LNCaP clone FGC (cell line): Measurements from ENCODE around the gene ALDH3B2.

Experiments
- DNase-seq: peaks from one replicate; pipeline ENCODE4 v3.0.0-alpha.2; 2011; ENCODE audit warnings: low read depth
- H3K4me3 ChIP-seq: 2 replicates; pipeline ENCODE4 v1.5.1; 2011; ENCODE audit warnings: mild to moderate bottlenecking, low read depth, low read length, control low read depth
- TF ChIP-seq, protein P1 (sequence below): IDR thresholded peaks from 2 replicates; pipeline ENCODE4 v1.5.1; 2012; ENCODE audit warnings: mild to moderate bottlenecking; ENCODE audit not compliant: control insufficient read depth, insufficient read depth; ENCODE audit errors: extremely low read depth

Gene ALDH3B2

DNA sequence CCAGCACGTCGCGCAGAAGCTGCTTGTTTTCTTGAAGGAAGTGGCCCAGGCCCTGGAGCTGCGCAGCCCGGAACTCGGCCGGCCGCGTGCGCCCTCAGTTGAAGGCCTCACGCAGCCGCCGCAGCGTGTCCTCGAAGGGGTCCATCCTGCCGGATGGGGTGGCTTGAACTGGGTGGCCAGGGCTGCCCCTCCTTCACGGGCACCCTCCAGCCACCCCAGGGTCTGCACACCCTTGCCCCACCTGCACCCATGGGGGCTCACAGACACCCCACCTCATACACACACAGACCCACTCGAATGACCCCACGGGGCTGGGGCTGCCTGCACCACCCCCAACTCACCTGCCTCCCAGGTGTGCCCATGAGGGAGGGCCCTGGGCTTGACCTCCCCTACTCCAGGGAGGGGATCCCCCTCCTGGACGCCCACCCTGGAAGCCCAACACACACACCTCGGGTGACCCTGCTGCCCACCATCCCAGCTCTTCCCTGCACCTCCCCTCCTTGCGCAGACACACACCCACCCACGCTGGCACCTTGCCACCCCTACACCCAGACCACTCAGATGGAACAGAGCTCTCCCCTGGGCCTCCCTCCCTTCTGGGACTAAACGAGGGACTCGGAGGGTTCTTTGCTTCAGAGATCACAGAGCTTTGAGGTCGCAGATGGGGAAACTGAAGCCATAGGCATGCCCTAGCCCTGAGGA lies 6.8 kb downstream of the ALDH3B2 start:
- no peak for DNase-seq
- TF ChIP-seq, protein P1, sequence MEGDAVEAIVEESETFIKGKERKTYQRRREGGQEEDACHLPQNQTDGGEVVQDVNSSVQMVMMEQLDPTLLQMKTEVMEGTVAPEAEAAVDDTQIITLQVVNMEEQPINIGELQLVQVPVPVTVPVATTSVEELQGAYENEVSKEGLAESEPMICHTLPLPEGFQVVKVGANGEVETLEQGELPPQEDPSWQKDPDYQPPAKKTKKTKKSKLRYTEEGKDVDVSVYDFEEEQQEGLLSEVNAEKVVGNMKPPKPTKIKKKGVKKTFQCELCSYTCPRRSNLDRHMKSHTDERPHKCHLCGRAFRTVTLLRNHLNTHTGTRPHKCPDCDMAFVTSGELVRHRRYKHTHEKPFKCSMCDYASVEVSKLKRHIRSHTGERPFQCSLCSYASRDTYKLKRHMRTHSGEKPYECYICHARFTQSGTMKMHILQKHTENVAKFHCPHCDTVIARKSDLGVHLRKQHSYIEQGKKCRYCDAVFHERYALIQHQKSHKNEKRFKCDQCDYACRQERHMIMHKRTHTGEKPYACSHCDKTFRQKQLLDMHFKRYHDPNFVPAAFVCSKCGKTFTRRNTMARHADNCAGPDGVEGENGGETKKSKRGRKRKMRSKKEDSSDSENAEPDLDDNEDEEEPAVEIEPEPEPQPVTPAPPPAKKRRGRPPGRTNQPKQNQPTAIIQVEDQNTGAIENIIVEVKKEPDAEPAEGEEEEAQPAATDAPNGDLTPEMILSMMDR, result no peak
- no peak overlapping the region for H3K4me3 ChIP-seq

DNA sequence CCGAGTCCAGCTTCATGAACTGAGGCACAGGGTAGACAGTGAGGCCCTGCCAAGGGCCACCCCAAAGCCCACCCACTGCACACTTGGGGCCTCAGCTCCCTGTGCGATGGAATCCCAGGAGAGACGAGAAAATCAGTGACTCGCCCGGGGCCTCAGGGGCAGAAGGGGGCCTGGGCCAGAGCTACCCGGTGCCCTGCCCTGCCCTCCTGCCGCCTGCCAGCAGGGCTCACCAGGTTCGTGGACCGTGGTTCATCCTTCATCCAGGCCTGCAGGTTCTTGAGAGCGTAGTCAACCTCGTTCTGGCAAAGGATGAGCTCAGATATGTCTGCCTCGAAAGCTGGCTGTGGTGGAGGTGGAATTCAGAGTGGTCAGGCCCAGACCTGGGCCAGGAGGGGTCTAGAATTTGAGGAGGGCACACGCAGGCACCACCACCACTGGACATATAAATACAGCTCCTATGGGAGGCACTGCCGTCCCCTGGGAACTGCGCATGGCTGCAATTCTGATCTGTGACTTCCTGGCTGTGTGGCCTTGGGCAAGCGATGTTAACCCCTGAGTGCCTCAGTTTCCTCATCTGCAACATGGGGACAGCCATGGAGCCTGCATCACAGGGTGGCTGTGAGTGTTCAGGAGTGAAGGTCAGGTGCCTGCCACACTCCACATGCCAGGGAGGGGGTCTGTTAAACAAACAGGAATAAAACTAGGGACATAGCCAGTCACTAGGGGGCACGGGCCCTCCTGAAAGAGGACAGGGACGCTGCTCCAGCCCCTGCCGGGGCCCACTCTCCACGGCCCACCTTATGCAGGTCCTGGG lies 7.5 kb downstream of the ALDH3B2 start:
- DNase-seq, result no peak
- TF ChIP-seq, protein P1, result no peak
- H3K4me3 ChIP-seq, result no peak overlapping the region

DNA sequence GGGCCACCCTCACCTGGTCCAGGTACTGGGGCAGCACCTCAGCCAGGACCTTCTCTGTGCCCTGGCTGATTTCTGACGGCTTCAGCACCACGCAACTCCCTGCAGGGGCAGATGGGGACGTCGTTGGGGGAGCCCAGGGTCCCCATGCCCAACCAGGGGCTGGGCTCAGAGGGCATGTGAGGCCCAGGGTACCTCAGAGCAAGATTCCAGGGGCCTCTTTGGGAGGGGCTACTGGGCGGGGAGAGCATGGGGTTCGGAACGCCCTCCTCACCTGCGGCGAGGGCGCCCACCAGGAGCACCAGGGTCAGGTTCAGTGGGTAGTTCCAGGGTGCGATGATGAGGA lies 8.1 kb downstream of the ALDH3B2 start:
- TF ChIP-seq, protein P1, result no peak
- no peak overlapping the region for H3K4me3 ChIP-seq
- DNase-seq, result no peak

DNA sequence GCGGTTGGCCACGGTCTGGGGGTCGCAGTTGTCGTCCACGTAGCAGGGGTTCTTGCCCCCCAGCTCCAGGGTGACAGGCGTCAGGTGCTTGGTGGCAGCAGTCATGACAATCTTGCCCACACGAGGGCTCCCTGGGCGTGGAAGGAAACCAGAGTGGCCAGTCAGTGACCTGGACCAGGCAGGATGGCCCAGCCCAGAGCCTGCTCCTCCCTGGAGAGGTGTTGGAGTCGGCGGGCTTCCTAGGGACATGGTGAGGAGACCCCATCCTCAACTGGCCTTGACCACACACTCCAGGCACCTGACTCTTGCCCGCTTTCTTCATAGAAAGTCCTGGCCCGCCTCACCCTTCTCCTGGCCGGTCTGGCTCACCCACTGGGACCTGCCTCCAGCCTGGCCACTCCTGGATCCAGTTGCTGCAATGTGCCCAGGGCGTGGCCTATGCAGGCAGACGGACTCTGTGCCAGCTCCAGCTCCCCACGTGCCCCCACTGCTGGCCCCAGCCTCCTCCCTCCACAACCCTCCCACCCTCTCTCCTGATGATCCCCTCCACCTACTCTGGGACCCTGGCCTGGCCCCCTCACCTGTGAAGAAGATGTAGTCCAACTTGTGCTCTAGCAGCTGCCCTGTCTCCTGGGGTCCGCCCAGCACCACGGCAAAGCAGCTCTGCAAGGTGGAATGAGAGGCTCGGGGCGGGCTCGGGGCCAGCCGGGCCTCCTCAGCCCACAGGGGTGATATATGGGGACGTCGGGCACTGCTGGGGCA lies 8.7 kb downstream of the ALDH3B2 start:
- TF ChIP-seq, protein P1, result peak; percentile 68
- H3K4me3 ChIP-seq, result no peak overlapping the region
- DNase-seq, result no peak

DNA sequence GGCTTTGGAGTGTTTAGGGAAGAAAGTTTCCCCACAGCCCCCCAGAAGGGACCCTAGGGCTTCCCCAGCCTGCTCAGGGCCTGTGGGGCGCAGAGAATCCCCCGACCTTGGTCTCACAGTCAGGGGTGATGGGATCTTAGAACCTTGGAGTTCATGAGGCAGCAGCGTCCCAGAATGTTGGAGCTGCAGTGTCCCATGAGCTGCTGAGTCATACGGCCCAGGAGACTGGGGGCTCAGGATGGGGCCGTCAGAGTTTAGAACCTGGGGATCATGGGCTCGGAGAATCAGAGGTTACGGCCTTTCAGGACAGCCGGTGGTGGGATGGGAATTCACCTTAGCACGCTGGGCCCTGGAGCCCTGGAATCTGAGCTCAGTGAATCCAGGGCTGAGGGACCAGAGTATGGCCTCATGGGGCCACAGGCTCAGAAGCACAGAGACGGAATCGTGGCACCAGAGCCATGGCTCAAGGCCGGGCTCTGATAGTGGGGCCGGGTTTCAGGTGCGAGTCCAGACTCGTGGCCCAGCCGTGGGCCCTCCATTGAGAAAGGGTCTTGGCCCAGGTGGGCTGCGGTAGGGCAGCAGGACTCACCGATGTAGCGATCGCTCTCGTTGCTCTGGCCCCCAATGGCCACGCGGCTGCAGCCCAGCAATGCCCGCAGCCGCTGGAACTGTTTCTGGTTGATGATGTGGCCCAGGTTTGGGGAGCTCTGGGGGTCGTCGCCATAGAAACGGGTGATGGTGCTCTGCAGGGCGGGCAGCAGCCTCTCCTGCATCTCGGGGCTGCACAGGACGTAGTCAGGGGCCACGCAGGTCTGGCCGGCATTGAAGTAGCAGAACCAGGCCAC lies 9.5 kb downstream of the ALDH3B2 start:
- TF ChIP-seq, protein P1, result no peak
- DNase-seq, result no peak
- no peak overlapping the region for H3K4me3 ChIP-seq

DNA sequence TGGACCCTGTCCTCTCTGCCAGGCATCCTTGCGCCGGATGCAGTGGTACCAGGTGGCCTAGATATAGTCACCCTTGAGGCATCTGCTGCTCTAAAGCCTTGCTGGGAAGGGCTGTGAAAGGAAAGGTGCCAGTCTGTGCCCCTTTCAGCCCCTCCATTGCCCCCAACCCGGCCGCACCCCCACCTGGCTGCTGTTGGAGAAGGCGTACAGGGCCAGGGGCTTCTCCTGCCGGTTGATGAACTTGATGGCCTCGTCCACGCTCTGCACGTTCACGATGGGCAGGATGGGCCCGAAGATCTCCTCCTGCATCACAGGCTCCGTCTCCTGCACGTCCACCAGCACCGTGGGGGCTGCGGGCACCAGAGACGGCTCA lies 10.2 kb downstream of the ALDH3B2 start:
- no peak for DNase-seq
- TF ChIP-seq, protein P1, result no peak

More for the DNA sequence above, 10.2 kb downstream of the ALDH3B2 start:
- no peak overlapping the region for H3K4me3 ChIP-seq
